ENCODE measurements around the gene ZNF93.
A peak's percentile ranks its signal among the peaks of the same experiment; 100 is the strongest.
"Not testable (repeated sequence)": the region's sequence is repeated elsewhere in the genome, so short reads cannot be mapped to it uniquely, and the experiment has no call there.

Gene ZNF93

DNA sequence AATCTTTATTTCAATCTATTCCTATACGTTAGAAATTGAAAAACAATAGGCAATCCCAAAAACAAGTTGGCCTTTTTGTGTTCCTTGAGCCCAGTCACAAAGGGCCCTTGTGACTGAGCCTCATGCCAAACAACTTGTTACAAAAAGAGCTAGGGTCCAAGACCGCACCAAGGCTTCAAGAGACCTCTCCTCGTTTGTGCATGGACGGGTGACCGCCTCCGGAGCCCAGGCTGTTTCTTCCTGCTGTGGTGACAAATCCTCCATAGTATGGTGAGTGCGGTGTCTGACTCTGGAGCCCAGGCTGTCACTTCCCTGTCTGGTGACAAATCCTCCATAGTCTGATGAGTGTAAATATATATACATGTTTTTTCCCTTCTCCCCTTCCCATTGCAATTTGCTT is 63.7 kb downstream of the ZNF93 start:
- Histone ChIP-seq H3K4me2 (no peak overlapping the region), H3K36me3 (peaks cover 0 to 8% (median 0%) of the 10 kb centered on the region in 11 experiments; a peak in 4 of 22 replicates), H3K27me3 (no peaks in the 10 kb centered on the region), H3K9me3 (replicated peaks in 1 of 11) (peaks cover 43 to 64% (median 51%) of the 10 kb centered on the region in 11 experiments), H4K20me1 (no peaks in the 10 kb centered on the region), H3K4me3 (no peak overlapping the region), H3K9ac (no peak overlapping the region), H3K4me1 (no peaks in the 10 kb centered on the region), H3K27ac (no peak overlapping the region)
- TF ChIP-seq Cebpa-rat (IDR thresholded peaks at IDR 0.05), result no peak

DNA sequence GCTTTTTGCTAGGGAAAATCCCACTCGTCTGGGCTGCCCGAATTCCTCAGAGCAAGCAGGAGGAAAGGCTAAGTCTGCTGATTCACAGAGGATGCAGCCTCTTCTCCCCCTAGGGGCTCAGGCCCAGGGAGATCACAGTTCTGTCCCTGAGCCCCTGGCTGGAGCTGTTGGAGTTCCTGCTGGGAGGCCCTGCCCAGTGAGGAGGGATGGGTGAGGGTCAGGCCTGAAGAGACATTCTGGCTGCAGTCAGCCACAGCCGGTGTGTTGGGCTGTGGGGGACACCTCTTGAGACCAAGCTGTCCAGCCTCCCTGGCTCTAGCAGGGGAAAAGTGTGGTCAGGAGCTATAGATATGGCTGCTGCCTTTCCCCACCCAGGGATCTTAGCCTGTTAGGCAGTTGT is 65.4 kb downstream of the ZNF93 start:
- H3K4me2 ChIP-seq, H3K36me3 ChIP-seq, H3K27me3 ChIP-seq, H3K9ac ChIP-seq, H3K4me3 ChIP-seq, H3K4me1 ChIP-seq, H3K27ac ChIP-seq, H4K20me1 ChIP-seq: not testable (repeated sequence)
- peaks cover 53 to 82% (median 66%) of the 10 kb centered on the region in 11 experiments for H3K9me3 ChIP-seq (replicated peaks in 1 of 11)

DNA sequence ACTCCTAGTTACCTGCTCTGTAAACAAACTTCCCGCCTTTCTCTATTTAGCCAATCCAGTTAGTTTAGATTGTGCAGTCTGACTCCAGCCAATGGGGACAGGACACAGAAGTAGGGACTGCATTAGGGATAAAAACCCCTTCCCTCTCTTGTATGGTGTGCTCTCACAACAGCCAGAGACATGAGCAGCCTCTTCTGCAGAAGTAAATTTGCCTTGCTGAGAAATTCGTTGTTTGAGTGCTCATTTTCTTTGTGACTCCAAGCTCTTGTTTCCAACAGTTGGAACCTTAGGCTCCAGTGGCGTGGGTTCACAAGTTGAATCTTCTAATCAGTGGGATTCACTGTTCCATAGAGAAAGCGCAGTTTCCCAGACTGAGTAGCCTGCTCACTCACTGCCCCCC is 66.1 kb downstream of the ZNF93 start:
- no peak for TF ChIP-seq Cebpa-rat (IDR thresholded peaks at IDR 0.05)
- Histone ChIP-seq H3K4me3 (peak overlapping the region in 2 of 10 experiments; percentile 14 to 20; a peak in 2 of 20 replicates), H3K36me3 (peaks cover 0 to 8% (median 0%) of the 10 kb centered on the region in 11 experiments; a peak in 4 of 22 replicates), H4K20me1 (no peaks in the 10 kb centered on the region), H3K27ac (no peak overlapping the region), H3K4me2 (no peak overlapping the region), H3K9ac (no peak overlapping the region), H3K9me3 (replicated peaks in 1 of 11) (peaks cover 60 to 88% (median 73%) of the 10 kb centered on the region in 11 experiments), H3K4me1 (no peaks in the 10 kb centered on the region), H3K27me3 (no peaks in the 10 kb centered on the region)

Measured in BLaER1 treated with 17β-estradiol and CSF1 and Interleukin-3, amounts not matched to agents 10 nM and 100 nM (cell line).